Measurements from ENCODE around the gene MYMK.
A peak's percentile ranks its signal among the peaks of the same experiment; 100 is the strongest.
"Not testable (repeated sequence)": the region's sequence is repeated elsewhere in the genome, so short reads cannot be mapped to it uniquely, and the experiment has no call there.

Gene MYMK

GRCh38 chr9:133524679-133525228, at the start of gene MYMK:
Gene MYMK, minus strand, starts transcription at chr9:133524959. Its CDS starts 115 bp downstream, at chr9:133524844.
- no peak for DNase-seq

- DNase-seq, result no peak
Observed at GRCh38 chr9:133573791-133574515, 49.2 kb upstream of the MYMK start.

GRCh38 chr9:133572821-133573361, 48.1 kb upstream of the MYMK start:
- DNase-seq, result peak; percentile 55

- DNase-seq, result no peak
Observed at GRCh38 chr9:133571896-133572595, 47.3 kb upstream of the MYMK start.

- no peak for DNase-seq
Observed at GRCh38 chr9:133571391-133571890, 46.7 kb upstream of the MYMK start.

- no peak for DNase-seq
Observed at GRCh38 chr9:133570691-133571080, 45.9 kb upstream of the MYMK start.

- DNase-seq, result peak; percentile 20
Observed at GRCh38 chr9:133569891-133570690, 45.3 kb upstream of the MYMK start.

- no peak for DNase-seq
Observed at GRCh38 chr9:133569121-133569785, 44.5 kb upstream of the MYMK start.

- DNase-seq, result no peak
Observed at GRCh38 chr9:133568186-133568585, 43.4 kb upstream of the MYMK start.

GRCh38 chr9:133566817-133567216, 42.1 kb upstream of the MYMK start:
- DNase-seq, result no peak

GRCh38 chr9:133566382-133566781, 41.6 kb upstream of the MYMK start:
- no peak for DNase-seq

- no peak for DNase-seq
Observed at GRCh38 chr9:133564451-133565116, 39.8 kb upstream of the MYMK start.

GRCh38 chr9:133563814-133564213, 39.1 kb upstream of the MYMK start:
- DNase-seq, result not testable (repeated sequence)

GRCh38 chr9:133563291-133563796, 38.6 kb upstream of the MYMK start:
- DNase-seq, result no peak

GRCh38 chr9:133562611-133563290, 38.0 kb upstream of the MYMK start:
- DNase-seq, result no peak

GRCh38 chr9:133561976-133562554, 37.3 kb upstream of the MYMK start:
- DNase-seq, result no peak

- DNase-seq, result no peak
Observed at GRCh38 chr9:133560944-133561343, 36.2 kb upstream of the MYMK start.

- no peak for DNase-seq
Observed at GRCh38 chr9:133560311-133560710, 35.6 kb upstream of the MYMK start.

GRCh38 chr9:133558191-133559126, 33.7 kb upstream of the MYMK start:
- DNase-seq, result no peak

All from NCI-H2029 treated with DMSO at 0.1 percent for 48 hours (cell line).